IMR-90 (cell line): ENCODE measurements around the gene ASTL. TPM values are rescaled to one million over a fixed set of nuclear protein-coding genes. Genes with fewer than 3 reads are reported as not detected.

Experiments
- ATAC-seq: fragments of 200-7000 bp; cut with Tn5 transposase; 2 replicates; pipeline ENCODE4 v1.9.1; 2020; ENCODE audit warnings: low read depth, mild to moderate bottlenecking, moderate library complexity
- BruUV-seq: library from RNA; stranded (reverse); fragments of 400-500 nt; replicated peaks from 2 replicates; lab custom pipeline; 2021; lab: Mats Ljungman, UMichigan
- CTCF ChIA-PET: fragments of 300-600 bp; formaldehyde crosslinking; extraction: SDS; loops from one replicate; lab custom pipeline; 2021; ENCODE audit warnings: antibody characterized with exemption; lab: Yijun Ruan, JAX
- POLR2A ChIA-PET: fragments of 300-600 bp; sonication (Branson Sonifier 250); formaldehyde crosslinking; loops from one replicate; lab custom pipeline; 2022; ENCODE audit warnings: antibody characterized with exemption; ENCODE audit not compliant: unreplicated experiment; lab: Charles Lee
- DNase-seq: peaks from one replicate; pipeline ENCODE4 v3.0.0; 2013
- H2AFZ ChIP-seq: replicated peaks from 2 replicates; pipeline ENCODE3; 2013; ENCODE audit warnings: low read length, mild to moderate bottlenecking; ENCODE audit not compliant: poor library complexity
- H2AK5ac ChIP-seq: 2 replicates; pipeline ENCODE4 v1.6.1; 2013; ENCODE audit warnings: low read depth, low read length, inconsistent platforms
- H2AK9ac ChIP-seq: replicated peaks from 2 replicates; pipeline ENCODE3; 2013; ENCODE audit warnings: mild to moderate bottlenecking, low read depth, low read length, moderate library complexity; ENCODE audit not compliant: poor library complexity
- H2BK120ac ChIP-seq: 2 replicates; pipeline ENCODE4 v1.6.1; 2013; ENCODE audit warnings: low read depth, low read length, inconsistent platforms
- H2BK15ac ChIP-seq: 3 replicates; pipeline ENCODE4 v1.6.1; 2013; ENCODE audit warnings: low read depth, low read length, inconsistent platforms
- H2BK20ac ChIP-seq: 2 replicates; pipeline ENCODE4 v1.6.1; 2013; ENCODE audit warnings: low read depth, mild to moderate bottlenecking, inconsistent platforms, low read length, moderate library complexity
- H2BK5ac ChIP-seq: 2 replicates; pipeline ENCODE4 v1.6.1; 2013; ENCODE audit warnings: mild to moderate bottlenecking, low read depth, low read length, inconsistent platforms; ENCODE audit not compliant: poor library complexity, severe bottlenecking
- H3K14ac ChIP-seq: replicated peaks from 2 replicates; pipeline ENCODE4 v1.6.1; 2013; ENCODE audit warnings: low read depth, low read length, inconsistent platforms
- H3K18ac ChIP-seq: 2 replicates; pipeline ENCODE4 v1.6.1; 2013; ENCODE audit warnings: low read depth, low read length, control low read depth
- H3K23ac ChIP-seq: 2 replicates; pipeline ENCODE4 v1.6.1; 2013; ENCODE audit warnings: low read depth, low read length, inconsistent platforms
- H3K27ac ChIP-seq: 2 replicates; pipeline ENCODE4 v1.5.1; 2013; ENCODE audit warnings: mild to moderate bottlenecking, control low read depth, low read length; ENCODE audit not compliant: insufficient read depth
- H3K27me3 ChIP-seq: 2 replicates; pipeline ENCODE4 v1.6.1; 2013; ENCODE audit warnings: low read length; ENCODE audit not compliant: control insufficient read depth, insufficient read depth
- H3K36me3 ChIP-seq: 2 replicates; pipeline ENCODE4 v1.6.1; 2013; ENCODE audit warnings: low read length, mixed read lengths; ENCODE audit not compliant: control insufficient read depth, insufficient read depth
- H3K4ac ChIP-seq: 2 replicates; pipeline ENCODE4 v1.6.1; 2013; ENCODE audit warnings: low read depth, low read length, inconsistent platforms
- H3K4me1 ChIP-seq: 2 replicates; pipeline ENCODE4 v1.6.1; 2013; ENCODE audit warnings: low read length, mixed read lengths; ENCODE audit not compliant: control insufficient read depth, insufficient read depth
- H3K4me2 ChIP-seq: 2 replicates; pipeline ENCODE4 v1.6.1; 2013; ENCODE audit warnings: low read depth, mild to moderate bottlenecking, control low read depth, low read length, moderate library complexity
- H3K4me3 ChIP-seq: 2 replicates; pipeline ENCODE4 v1.5.1; 2013; ENCODE audit warnings: low read depth, mild to moderate bottlenecking, control low read depth, low read length, moderate library complexity; ENCODE audit not compliant: insufficient read depth
- H3K56ac ChIP-seq: 2 replicates; pipeline ENCODE4 v1.6.1; 2013; ENCODE audit warnings: low read length, inconsistent platforms; ENCODE audit not compliant: insufficient read depth; ENCODE audit errors: extremely low read depth
- H3K79me1 ChIP-seq, 2 experiments: 2 replicates each; pipeline ENCODE4 v1.6.1; 2013; ENCODE audit warnings: low read length in 2 of 2, inconsistent platforms in 1 of 2, low read depth in 1 of 2
- H3K9ac ChIP-seq: 2 replicates; pipeline ENCODE4 v1.6.1; 2013; ENCODE audit warnings: low read depth, low read length, control low read depth
- H3K9me1 ChIP-seq: 2 replicates; pipeline ENCODE4 v1.6.1; 2013; ENCODE audit warnings: low read length, inconsistent platforms; ENCODE audit not compliant: insufficient read depth
- H3K9me3 ChIP-seq: 2 replicates; pipeline ENCODE4 v1.6.1; 2013; ENCODE audit warnings: low read length; ENCODE audit not compliant: control insufficient read depth, insufficient read depth
- H4K20me1 ChIP-seq: 2 replicates; pipeline ENCODE4 v1.6.1; 2013; ENCODE audit warnings: low read length, inconsistent platforms; ENCODE audit not compliant: insufficient read depth
- H4K5ac ChIP-seq: 2 replicates; pipeline ENCODE4 v1.6.1; 2013; ENCODE audit warnings: mild to moderate bottlenecking, low read depth, low read length, control low read depth
- H4K8ac ChIP-seq, 2 experiments: 2 replicates each; pipeline ENCODE4 v1.6.1; 2013; ENCODE audit warnings: low read depth in 2 of 2, low read length in 2 of 2, control low read depth in 1 of 2, inconsistent platforms in 1 of 2
- H4K91ac ChIP-seq: 2 replicates; pipeline ENCODE4 v1.6.1; 2013; ENCODE audit warnings: low read depth, low read length, inconsistent platforms; ENCODE audit not compliant: insufficient read depth
- BHLHE40 ChIP-seq: fragments of 150-350 bp; IDR thresholded peaks from 2 replicates; pipeline ENCODE4 v1.6.1; 2016; ENCODE audit warnings: mild to moderate bottlenecking, low read depth, low read length
- CEBPB ChIP-seq: IDR thresholded peaks from 2 replicates; pipeline ENCODE4 v1.6.1; 2012; ENCODE audit warnings: low read depth, low read length, improper control_type of control experiment
- CHD1 ChIP-seq: IDR thresholded peaks from 2 replicates; pipeline ENCODE4 v1.6.1; 2012; ENCODE audit warnings: low read depth, low read length, improper control_type of control experiment
- CTCF ChIP-seq: conservative IDR thresholded peaks from 2 replicates; pipeline ENCODE4 v1.5.1; 2012; ENCODE audit warnings: mild to moderate bottlenecking, low read depth, low read length, improper control_type of control experiment
- FOS ChIP-seq: fragments of 150-350 bp; IDR thresholded peaks from 2 replicates; pipeline ENCODE4 v1.6.1; 2016; ENCODE audit warnings: low read depth, low read length
- MAFK ChIP-seq: IDR thresholded peaks from 2 replicates; pipeline ENCODE4 v1.6.1; 2012; ENCODE audit warnings: low read depth, low read length, improper control_type of control experiment
- MAZ ChIP-seq: IDR thresholded peaks from 2 replicates; pipeline ENCODE4 v1.6.1; 2012; ENCODE audit warnings: low read depth, mild to moderate bottlenecking, low read length, improper control_type of control experiment, moderate library complexity, borderline replicate concordance
- MXI1 ChIP-seq: IDR thresholded peaks from 2 replicates; pipeline ENCODE4 v1.6.1; 2012; ENCODE audit warnings: low read depth, mild to moderate bottlenecking, low read length, moderate library complexity, borderline replicate concordance
- NFE2L2 ChIP-seq: fragments of 150-350 bp; IDR thresholded peaks from 2 replicates; pipeline ENCODE4 v1.6.1; 2016; ENCODE audit warnings: low read depth, mild to moderate bottlenecking, low read length
- POLR2A ChIP-seq: IDR thresholded peaks from 2 replicates; pipeline ENCODE4 v1.6.1; 2012; ENCODE audit warnings: mild to moderate bottlenecking, low read depth, low read length
- RAD21 ChIP-seq: IDR thresholded peaks from 2 replicates; pipeline ENCODE4 v1.6.1; 2012; ENCODE audit warnings: low read length, improper control_type of control experiment
- RCOR1 ChIP-seq: IDR thresholded peaks from 2 replicates; pipeline ENCODE4 v1.6.1; 2012; ENCODE audit warnings: mild to moderate bottlenecking, low read length, improper control_type of control experiment; ENCODE audit not compliant: insufficient replicate concordance
- RFX5 ChIP-seq: IDR thresholded peaks from 2 replicates; pipeline ENCODE4 v1.8.0; 2012; ENCODE audit warnings: low read depth, mild to moderate bottlenecking, low read length, moderate library complexity
- SMC3 ChIP-seq: fragments of 150-350 bp; IDR thresholded peaks from 2 replicates; pipeline ENCODE4 v1.6.1; 2016; ENCODE audit warnings: low read depth, mild to moderate bottlenecking, antibody characterized with exemption, low read length, moderate library complexity
- USF2 ChIP-seq: fragments of 150-350 bp; IDR thresholded peaks from 2 replicates; pipeline ENCODE4 v1.6.1; 2017; ENCODE audit warnings: mild to moderate bottlenecking, antibody characterized with exemption, low read length, low read depth
- whole genome bisulfite sequencing, 2 experiments: methylation state at CpG; one replicate each; pipeline versions ENCODE4 v1.1.5 to v1.1.7; 2013; ENCODE audit warnings: missing lambda C conversion rate in 2 of 2; ENCODE audit not compliant: insufficient read length in 1 of 2; ENCODE audit errors: extremely low coverage in 2 of 2; 5-methylcytosine and 5-hydroxymethylcytosine counted together
- dilution Hi-C: fragments of 300-500 bp; cut with HindIII; formaldehyde crosslinking; loops from one replicate; pipeline ENCODE4 v1.14.3; 2018; ENCODE audit warnings: low sequenced_read_pairs; ENCODE audit not compliant: unreplicated experiment
- in situ Hi-C: fragments of 300-500 bp; cut with MboI; formaldehyde crosslinking; loops from 3 replicates; pipeline ENCODE4 v1.14.3; 2019; ENCODE audit warnings: low sequenced_read_pairs, inconsistent platforms, mixed read lengths
- intact Hi-C: fragments of 100-400 bp; cut with micrococcal nuclease; formaldehyde crosslinking; loops from 2 replicates; pipeline ENCODE4 v1.10.0; 2022
- polyA plus RNA-seq, 3 experiments: library from polyadenylated mRNA; depleted of rRNA; stranded (reverse); fragments of >200 nt; gene quantifications; 2 replicates each; pipeline ENCODE4 v1.2.3, GENCODE V29; 2012; ENCODE audit warnings: low replicate concordance in 1 of 3
- total RNA-seq: library from RNA; depleted of rRNA; stranded (reverse); fragments of >200 nt; gene quantifications from 2 replicates; pipeline ENCODE4 v1.2.3, GENCODE V29; 2012

Gene ASTL
- total and polyA plus RNA-seq, 2 of the 4 experiments (the other 2 are of a cell fraction), result not detected

GRCh38 chr2:96146881-96147592 is 8.7 kb upstream of the ASTL start:
- H3K4me1 ChIP-seq, result peaks cover 5% of the 10 kb centered on the region; the same call in 1 of the 2 replicates
- no peak overlapping the region for H2BK120ac ChIP-seq
- no peak overlapping the region for H2BK5ac ChIP-seq
- dilution Hi-C loops (no loop called here), in situ Hi-C loops (no loop called here), intact Hi-C loops (loop anchor here (5.0 kb wide), 1 partner anchor 60 kb away; the partner anchor contains the start of gene STARD7)
- DNase-seq (no peak), ATAC-seq (no peak)
- H4K8ac ChIP-seq, result no peak overlapping the region
- TF ChIP-seq MAZ, result no peak
- no peak for TF ChIP-seq CHD1
- TF ChIP-seq POLR2A, result no peak
- TF ChIP-seq CEBPB, result no peak
- TF ChIP-seq MAFK, result no peak
- TF ChIP-seq RFX5, result no peak
- TF ChIP-seq NFE2L2, result no peak
- TF ChIP-seq FOS, result no peak
- no peak for TF ChIP-seq SMC3
- TF ChIP-seq RAD21, result no peak
- no peak for TF ChIP-seq MXI1
- no peak for TF ChIP-seq BHLHE40
- no peak for TF ChIP-seq USF2
- no peak for TF ChIP-seq CTCF
- TF ChIP-seq RCOR1, result no peak
- no peaks in the 10 kb centered on the region for H3K9me3 ChIP-seq
- H3K9me1 ChIP-seq, result no peaks in the 10 kb centered on the region
- H3K27ac ChIP-seq, result no peak overlapping the region
- CTCF ChIA-PET, result interaction anchor here (1.5 kb wide), 1 partner anchor 27 kb away, joined by 4 read pairs; no protein-coding TSS in a partner anchor
- no peak overlapping the region for H2AK9ac ChIP-seq
- no peak overlapping the region for H3K56ac ChIP-seq
- H2AK5ac ChIP-seq, result no peak overlapping the region
- no peak overlapping the region for H3K4me3 ChIP-seq
- H4K91ac ChIP-seq, result no peak overlapping the region
- no peak overlapping the region for H3K14ac ChIP-seq
- no peaks in the 10 kb centered on the region for H3K36me3 ChIP-seq
- no TSS peak for BruUV-seq
- no peak overlapping the region for H2BK20ac ChIP-seq
- 77% methylated on average over 7 of the region's 9 CpGs; no CpG with 5 or more reads in 1 of the 2 experiments for WGBS, 2 experiments
- no peaks in the 10 kb centered on the region for H3K27me3 ChIP-seq
- peaks cover 0 to 4% of the 10 kb centered on the region in 2 experiments; a peak in 1 of 4 replicates for H3K79me1 ChIP-seq
- H4K5ac ChIP-seq, result no peak overlapping the region
- H2BK15ac ChIP-seq, result no peak overlapping the region
- H3K18ac ChIP-seq, result no peak overlapping the region
- POLR2A ChIA-PET, result no interaction called here
- H3K23ac ChIP-seq, result no peak overlapping the region
- H3K4ac ChIP-seq, result no peak overlapping the region
- no peak overlapping the region for H2AFZ ChIP-seq
- H3K9ac ChIP-seq, result no peak overlapping the region
- no peak overlapping the region for H3K4me2 ChIP-seq
- H4K20me1 ChIP-seq, result no peaks in the 10 kb centered on the region; the same call in 1 of the 2 replicates
